ENCODE measurements around the gene SNAP25. TPM values are rescaled to one million over a fixed set of nuclear protein-coding genes. Genes with fewer than 3 reads are reported as not detected.

Gene SNAP25
- total and polyA plus RNA-seq, 5 donors from 2014 or later: not detected

DNA sequence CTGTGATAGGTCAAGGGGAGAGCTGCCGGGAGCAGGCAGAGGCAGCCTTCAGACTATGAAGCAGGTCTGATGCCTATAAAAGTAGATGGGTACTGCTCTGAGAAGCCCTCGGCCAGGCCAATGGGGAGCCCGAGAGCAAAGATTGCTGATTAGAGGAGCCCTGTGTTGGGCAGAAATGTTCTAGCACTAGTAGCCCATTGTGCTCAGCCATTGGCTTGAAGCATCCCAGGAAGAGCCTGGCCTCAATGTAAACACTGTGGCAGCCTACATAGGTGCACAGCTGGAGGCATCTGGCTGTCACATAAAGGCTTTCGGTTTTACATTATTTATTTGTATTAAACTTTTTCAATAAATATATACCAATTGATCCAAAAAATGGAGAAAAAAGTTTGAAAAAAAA is 67.7 kb downstream of the SNAP25 start:
- ATAC-seq (ENCODE audit: low read depth in 2 of 2): no peak
- Mint-ChIP-seq H3K4me3 (no peak overlapping the region), H3K27ac (no peak overlapping the region)

DNA sequence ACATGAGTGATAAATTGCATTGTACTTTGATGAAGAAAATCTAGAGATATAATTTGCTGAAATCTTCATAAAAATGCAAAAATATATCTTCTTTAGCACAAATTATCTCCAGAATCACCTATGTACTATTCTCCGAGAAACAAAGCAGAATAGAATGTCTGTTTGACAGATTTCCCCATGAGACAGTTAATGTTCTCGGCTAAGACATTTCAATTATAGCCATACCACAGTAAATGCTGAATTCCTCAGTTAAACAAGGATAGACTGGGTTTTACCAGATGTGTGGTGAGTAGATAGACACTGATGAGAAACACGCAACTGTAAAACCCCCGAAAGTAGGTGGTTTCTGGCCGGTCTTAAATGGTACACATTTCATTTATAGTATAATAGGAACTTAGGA is 69.8 kb downstream of the SNAP25 start:
- H3K27ac Mint-ChIP-seq: no peak overlapping the region
- H3K27me3 Mint-ChIP-seq: peaks cover 7% of the 10 kb centered on the region
- Histone ChIP-seq H3K27ac (ENCODE audit: insufficient read depth, low read length, poor library complexity, severe bottlenecking) (no peak overlapping the region), H3K4me3 (ENCODE audit: low read depth, low read length) (no peak overlapping the region), H3K27me3 (ENCODE audit: control insufficient read depth, insufficient read depth, low read length) (no peaks in the 10 kb centered on the region), H3K9me3 (ENCODE audit: control insufficient read depth in 2 of 2, low read length in 2 of 2) (no peaks in the 10 kb centered on the region), H3K4me1 (ENCODE audit: control insufficient read depth, insufficient read depth, low read length, poor library complexity, severe bottlenecking) (no peaks in the 10 kb centered on the region), H3K36me3 (ENCODE audit: control insufficient read depth, insufficient read depth, low read length) (no peaks in the 10 kb centered on the region)
- H3K4me3 Mint-ChIP-seq: no peak overlapping the region
- H3K9me3 Mint-ChIP-seq: peaks cover 0 to 2% (median 0%) of the 10 kb centered on the region in 7 donors
- no peaks in the 10 kb centered on the region for H3K4me1 Mint-ChIP-seq
- no peak for DNase-seq
- H3K36me3 Mint-ChIP-seq: no peaks in the 10 kb centered on the region
- no peak for ATAC-seq (ENCODE audit: low read depth in 2 of 2)

More for the DNA sequence above, 67.7 kb downstream of the SNAP25 start:
- no peaks in the 10 kb centered on the region for H3K27me3 ChIP-seq (ENCODE audit: control insufficient read depth, insufficient read depth, low read length)
- H3K4me1 ChIP-seq (ENCODE audit: control insufficient read depth, insufficient read depth, low read length, poor library complexity, severe bottlenecking): no peaks in the 10 kb centered on the region
- peaks cover 0 to 2% (median 0%) of the 10 kb centered on the region in 7 donors for H3K9me3 Mint-ChIP-seq
- no peaks in the 10 kb centered on the region for H3K36me3 Mint-ChIP-seq
- H3K9me3 ChIP-seq (ENCODE audit: control insufficient read depth in 2 of 2, low read length in 2 of 2): no peaks in the 10 kb centered on the region
- H3K36me3 ChIP-seq (ENCODE audit: control insufficient read depth, insufficient read depth, low read length): no peaks in the 10 kb centered on the region
- H3K27ac ChIP-seq (ENCODE audit: insufficient read depth, low read length, poor library complexity, severe bottlenecking): no peak overlapping the region
- DNase-seq: no peak
- H3K4me1 Mint-ChIP-seq: no peaks in the 10 kb centered on the region
- peaks cover 7% of the 10 kb centered on the region for H3K27me3 Mint-ChIP-seq
- no peak overlapping the region for H3K4me3 ChIP-seq (ENCODE audit: low read depth, low read length)

- no peak for ATAC-seq (ENCODE audit: low read depth in 2 of 2)
- DNase-seq: no peak
- Histone ChIP-seq H3K36me3 (ENCODE audit: control insufficient read depth, insufficient read depth, low read length) (no peaks in the 10 kb centered on the region), H3K27ac (ENCODE audit: insufficient read depth, low read length, poor library complexity, severe bottlenecking) (no peak overlapping the region), H3K9me3 (ENCODE audit: control insufficient read depth in 2 of 2, low read length in 2 of 2) (no peaks in the 10 kb centered on the region), H3K4me1 (ENCODE audit: control insufficient read depth, insufficient read depth, low read length, poor library complexity, severe bottlenecking) (no peaks in the 10 kb centered on the region), H3K27me3 (ENCODE audit: control insufficient read depth, insufficient read depth, low read length) (no peaks in the 10 kb centered on the region), H3K4me3 (ENCODE audit: low read depth, low read length) (no peak overlapping the region)
- Mint-ChIP-seq H3K36me3 (no peaks in the 10 kb centered on the region), H3K27ac (no peak overlapping the region), H3K27me3 (peaks cover 7% of the 10 kb centered on the region), H3K9me3 (peaks cover 0 to 2% (median 0%) of the 10 kb centered on the region in 7 donors), H3K4me1 (no peaks in the 10 kb centered on the region), H3K4me3 (no peak overlapping the region)
These were observed 70.5 kb downstream of the SNAP25 start for GRCh38 chr20:10288954-10289646.

DNA sequence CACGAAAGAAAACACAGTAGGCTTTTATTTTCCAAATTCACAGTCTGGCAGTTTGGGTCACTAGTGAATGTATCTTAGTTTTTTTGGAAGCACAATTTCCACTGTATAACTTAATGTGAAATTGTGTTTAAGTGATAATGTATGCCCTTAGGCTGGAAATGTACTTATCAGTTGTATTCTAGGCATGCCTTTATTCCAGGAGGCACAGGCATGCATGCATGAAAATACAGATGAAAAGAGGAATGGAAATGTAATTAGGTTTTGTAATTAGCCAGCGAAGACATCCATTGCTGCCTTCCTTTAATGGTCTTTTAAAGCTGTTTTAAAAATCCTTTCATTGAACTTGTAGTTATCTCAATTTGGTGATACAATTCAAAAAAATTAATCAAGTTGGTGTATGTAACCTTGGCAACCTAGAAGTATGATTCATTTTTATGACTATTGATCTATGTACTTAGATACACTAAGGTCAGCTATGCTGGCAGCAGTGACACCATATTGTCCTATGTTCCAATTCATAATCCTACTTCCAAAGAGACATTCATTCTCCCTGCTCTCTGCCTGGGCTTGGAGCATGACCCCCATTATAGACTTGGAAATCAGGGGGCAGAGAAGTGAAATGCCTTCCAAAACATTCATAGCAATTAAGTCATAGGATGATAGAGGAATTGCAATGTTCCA is 73.1 kb downstream of the SNAP25 start:
- no peaks in the 10 kb centered on the region for H3K4me1 Mint-ChIP-seq
- Histone ChIP-seq H3K27ac (ENCODE audit: insufficient read depth, low read length, poor library complexity, severe bottlenecking) (no peak overlapping the region), H3K27me3 (ENCODE audit: control insufficient read depth, insufficient read depth, low read length) (no peaks in the 10 kb centered on the region), H3K4me3 (ENCODE audit: low read depth, low read length) (no peak overlapping the region), H3K36me3 (ENCODE audit: control insufficient read depth, insufficient read depth, low read length) (no peaks in the 10 kb centered on the region), H3K9me3 (ENCODE audit: control insufficient read depth in 2 of 2, low read length in 2 of 2) (no peaks in the 10 kb centered on the region), H3K4me1 (ENCODE audit: control insufficient read depth, insufficient read depth, low read length, poor library complexity, severe bottlenecking) (no peaks in the 10 kb centered on the region)
- no peak overlapping the region for H3K27ac Mint-ChIP-seq
- H3K4me3 Mint-ChIP-seq: no peak overlapping the region
- H3K27me3 Mint-ChIP-seq: no peaks in the 10 kb centered on the region
- DNase-seq: no peak
- no peaks in the 10 kb centered on the region for H3K36me3 Mint-ChIP-seq
- H3K9me3 Mint-ChIP-seq: no peaks in the 10 kb centered on the region
- ATAC-seq (ENCODE audit: low read depth in 2 of 2): no peak

- H3K36me3 ChIP-seq (ENCODE audit: control insufficient read depth, insufficient read depth, low read length): no peaks in the 10 kb centered on the region
- Mint-ChIP-seq H3K9me3 (peaks cover 0 to 3% (median 0%) of the 10 kb centered on the region in 7 donors), H3K4me3 (no peak overlapping the region), H3K27me3 (peaks cover 8% of the 10 kb centered on the region), H3K4me1 (no peaks in the 10 kb centered on the region), H3K36me3 (no peaks in the 10 kb centered on the region), H3K27ac (no peak overlapping the region)
- DNase-seq (no peak), ATAC-seq (ENCODE audit: low read depth in 2 of 2) (no peak)
- H3K27me3 ChIP-seq (ENCODE audit: control insufficient read depth, insufficient read depth, low read length): peaks cover 2% of the 10 kb centered on the region
- no peaks in the 10 kb centered on the region for H3K4me1 ChIP-seq (ENCODE audit: control insufficient read depth, insufficient read depth, low read length, poor library complexity, severe bottlenecking)
- H3K9me3 ChIP-seq (ENCODE audit: control insufficient read depth in 2 of 2, low read length in 2 of 2): no peaks in the 10 kb centered on the region
- H3K27ac ChIP-seq (ENCODE audit: insufficient read depth, low read length, poor library complexity, severe bottlenecking): no peak overlapping the region
- no peak overlapping the region for H3K4me3 ChIP-seq (ENCODE audit: low read depth, low read length)
These were observed 78.6 kb downstream of the SNAP25 start for GRCh38 chr20:10297223-10297622.

DNA sequence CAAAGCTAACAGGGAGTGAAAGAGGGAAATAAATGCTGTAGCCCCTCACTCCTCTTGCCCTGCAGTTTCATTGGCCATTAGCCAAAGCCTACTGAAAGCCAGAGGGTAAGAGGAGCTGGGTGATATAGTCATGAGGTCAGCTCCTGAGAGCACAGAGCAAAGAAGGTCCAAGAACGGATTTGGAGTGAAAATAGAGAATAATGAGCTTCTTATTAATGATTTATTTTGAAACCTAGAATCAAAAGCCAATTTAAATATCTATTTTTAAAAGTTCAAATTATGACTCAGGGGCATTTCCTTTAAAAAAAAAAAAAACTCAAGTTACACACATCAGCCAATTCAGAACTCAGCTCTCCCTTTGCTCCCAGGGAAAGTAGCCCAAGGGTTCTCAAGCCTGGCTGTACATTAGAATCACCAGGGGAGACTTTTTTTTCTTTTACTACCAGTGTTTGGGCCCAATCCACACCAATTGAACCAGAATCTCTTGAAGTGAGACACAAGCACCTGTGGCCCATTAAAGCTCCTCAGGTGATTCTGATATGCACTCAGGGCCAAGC is 79.1 kb downstream of the SNAP25 start:
- H3K4me3 ChIP-seq (ENCODE audit: low read depth, low read length): no peak overlapping the region
- peaks cover 0 to 3% (median 0%) of the 10 kb centered on the region in 7 donors for H3K9me3 Mint-ChIP-seq
- no peak overlapping the region for H3K27ac Mint-ChIP-seq
- no peak for DNase-seq
- peaks cover 8% of the 10 kb centered on the region for H3K27me3 Mint-ChIP-seq
- no peaks in the 10 kb centered on the region for H3K36me3 Mint-ChIP-seq
- no peaks in the 10 kb centered on the region for H3K4me1 ChIP-seq (ENCODE audit: control insufficient read depth, insufficient read depth, low read length, poor library complexity, severe bottlenecking)
- no peaks in the 10 kb centered on the region for H3K9me3 ChIP-seq (ENCODE audit: control insufficient read depth in 2 of 2, low read length in 2 of 2)
- no peak overlapping the region for H3K4me3 Mint-ChIP-seq
- H3K27me3 ChIP-seq (ENCODE audit: control insufficient read depth, insufficient read depth, low read length): peaks cover 2% of the 10 kb centered on the region
- H3K36me3 ChIP-seq (ENCODE audit: control insufficient read depth, insufficient read depth, low read length): no peaks in the 10 kb centered on the region
- H3K4me1 Mint-ChIP-seq: no peaks in the 10 kb centered on the region
- H3K27ac ChIP-seq (ENCODE audit: insufficient read depth, low read length, poor library complexity, severe bottlenecking): no peak overlapping the region
- ATAC-seq (ENCODE audit: low read depth in 2 of 2): no peak

GRCh38 chr20:10300582-10301446 is 82.2 kb downstream of the SNAP25 start:
- Mint-ChIP-seq H3K36me3 (no peaks in the 10 kb centered on the region), H3K4me3 (no peak overlapping the region), H3K27ac (no peak overlapping the region), H3K9me3 (peaks cover 0 to 3% (median 0%) of the 10 kb centered on the region in 7 donors), H3K27me3 (peaks cover 12% of the 10 kb centered on the region), H3K4me1 (no peaks in the 10 kb centered on the region)
- Histone ChIP-seq H3K9me3 (ENCODE audit: control insufficient read depth in 2 of 2, low read length in 2 of 2) (no peaks in the 10 kb centered on the region), H3K27ac (ENCODE audit: insufficient read depth, low read length, poor library complexity, severe bottlenecking) (no peak overlapping the region), H3K4me1 (ENCODE audit: control insufficient read depth, insufficient read depth, low read length, poor library complexity, severe bottlenecking) (no peaks in the 10 kb centered on the region), H3K4me3 (ENCODE audit: low read depth, low read length) (no peak overlapping the region), H3K36me3 (ENCODE audit: control insufficient read depth, insufficient read depth, low read length) (no peaks in the 10 kb centered on the region), H3K27me3 (ENCODE audit: control insufficient read depth, insufficient read depth, low read length) (peaks cover 2% of the 10 kb centered on the region)
- ATAC-seq (ENCODE audit: low read depth in 2 of 2): no peak
- DNase-seq: no peak
